GM11168 (cell line): ENCODE results near the gene ATG4B.
"Not testable (repeated sequence)": the region's sequence is repeated elsewhere in the genome, so short reads cannot be mapped to it uniquely, and the experiment has no call there.

Experiments used
- in situ Hi-C: fragments of 300-500 bp; cut with MboI; formaldehyde crosslinking; loops from one replicate; pipeline ENCODE4 v1.12.0; 2022; ENCODE audit warnings: low sequenced_read_pairs; ENCODE audit not compliant: unreplicated experiment

ATG4B gene

GRCh38 chr2:241660593-241661213 is 23.2 kb downstream of the ATG4B start:
- in situ Hi-C loops = no loop called here

GRCh38 chr2:241662731-241663130 is 25.2 kb downstream of the ATG4B start:
- in situ Hi-C loops = not testable (repeated sequence)

- in situ Hi-C loops = no loop called here
Measured at GRCh38 chr2:241665731-241666440, 28.4 kb downstream of the ATG4B start.

GRCh38 chr2:241666627-241667400 is 29.3 kb downstream of the ATG4B start:
- in situ Hi-C loops = no loop called here

GRCh38 chr2:241668354-241668753 is 30.9 kb downstream of the ATG4B start:
- in situ Hi-C loops = no loop called here

- in situ Hi-C loops = no loop called here
Measured at GRCh38 chr2:241668839-241669238, 31.3 kb downstream of the ATG4B start.

- in situ Hi-C loops = no loop called here
Measured at GRCh38 chr2:241670333-241671110, 33.0 kb downstream of the ATG4B start.

GRCh38 chr2:241671457-241672240 is 34.2 kb downstream of the ATG4B start:
- in situ Hi-C loops = no loop called here

GRCh38 chr2:241672243-241673188 is 35.0 kb downstream of the ATG4B start:
- in situ Hi-C loops = no loop called here

GRCh38 chr2:241673189-241673663 is 35.7 kb downstream of the ATG4B start:
- in situ Hi-C loops = no loop called here

- in situ Hi-C loops = no loop called here
Measured at GRCh38 chr2:241673797-241674725, 36.6 kb downstream of the ATG4B start.

- in situ Hi-C loops = no loop called here
Measured at GRCh38 chr2:241675885-241676284, 38.4 kb downstream of the ATG4B start.

GRCh38 chr2:241676665-241677064 is 39.2 kb downstream of the ATG4B start:
- in situ Hi-C loops = no loop called here

GRCh38 chr2:241677392-241677791 is 39.9 kb downstream of the ATG4B start:
- in situ Hi-C loops = no loop called here

- in situ Hi-C loops = no loop called here
Measured at GRCh38 chr2:241678307-241678706, 40.8 kb downstream of the ATG4B start.

- in situ Hi-C loops = no loop called here
Measured at GRCh38 chr2:241678784-241679540, 41.5 kb downstream of the ATG4B start.

GRCh38 chr2:241680044-241680443 is 42.6 kb downstream of the ATG4B start:
- in situ Hi-C loops = no loop called here
